Sigmoid colon (tissue), 4 donors: ENCODE results near the gene MRPL10.

ENCODE experiments used
- CTCF ChIP-seq, 4 experiments: fragments of 450-650 bp in 3 of 4; fragments of 200-600 bp in 1 of 4; IDR thresholded peaks; one replicate each; pipeline ENCODE4 v1.5.1; 2016 to 2019; ENCODE audit warnings: antibody characterized with exemption in 4 of 4, mild to moderate bottlenecking in 3 of 4, moderate library complexity in 2 of 4
- EP300 ChIP-seq, 4 donors: sonication (generic); formaldehyde crosslinking; IDR thresholded peaks; one replicate each; pipeline ENCODE4 v1.6.1; 2017; ENCODE audit warnings: antibody characterized with exemption in 4 of 4
- POLR2A ChIP-seq, 2 donors: fragments of 450-650 bp; IDR thresholded peaks; one replicate each; pipeline ENCODE4 v1.6.1; 2016; ENCODE audit warnings: antibody characterized with exemption in 2 of 2, mild to moderate bottlenecking in 2 of 2, moderate library complexity in 2 of 2

DNA sequence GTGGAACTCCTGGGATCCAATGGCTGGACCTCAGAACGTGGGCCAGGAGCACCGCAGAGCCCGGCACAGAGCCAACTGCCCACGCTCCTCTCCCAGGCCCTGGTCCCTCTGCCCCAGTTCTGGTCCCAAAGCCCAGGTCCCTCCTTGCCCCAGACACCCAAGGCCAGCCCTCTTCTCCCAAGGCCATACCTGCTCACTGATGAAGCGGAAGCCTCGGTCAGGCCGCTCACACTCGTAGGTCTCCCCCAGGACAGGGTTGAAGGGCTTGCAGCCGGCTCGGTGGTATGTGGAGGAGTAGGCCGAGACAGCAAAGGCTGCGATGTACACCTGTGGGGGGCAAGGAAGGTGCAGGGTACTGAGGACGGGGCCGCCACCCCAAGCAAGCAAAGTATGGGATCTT is 18.3 kb downstream of the MRPL10 start:
- no peak for TF ChIP-seq CTCF (IDR thresholded peaks at IDR 0.05)
- TF ChIP-seq EP300 (IDR thresholded peaks at IDR 0.05), result no peak
- TF ChIP-seq POLR2A (IDR thresholded peaks at IDR 0.05), result no peak
